Stimulated activated CD8-positive, alpha-beta memory T cell treated with anti-CD3 and anti-CD28 coated beads, Interleukin-15, amount 100 ng/mL, for 4 hours (primary cell): Measurements from ENCODE around the gene SGIP1.

Experiments used
- DNase-seq, 2 donors: peaks; one replicate each; pipeline ENCODE4 v3.0.0-alpha.2; 2020; ENCODE audit warnings: low read depth in 2 of 2

Gene SGIP1

GRCh38 chr1:66533804-66534740 is at the start of gene SGIP1:
SGIP1 (plus strand) TSS chr1:66534153; CDS start chr1:66534359, 206 bp downstream.
- no peak for DNase-seq

- no peak for DNase-seq
These were observed 44.8 kb upstream of the SGIP1 start for GRCh38 chr1:66489151-66489550.

GRCh38 chr1:66489972-66490601 is 43.9 kb upstream of the SGIP1 start:
- DNase-seq: no peak

GRCh38 chr1:66490816-66491215 is 43.1 kb upstream of the SGIP1 start:
- no peak for DNase-seq

- no peak for DNase-seq
These were observed 41.5 kb upstream of the SGIP1 start for GRCh38 chr1:66492424-66492823.

GRCh38 chr1:66493731-66494130 is 40.2 kb upstream of the SGIP1 start:
- no peak for DNase-seq

GRCh38 chr1:66494482-66494881 is 39.5 kb upstream of the SGIP1 start:
- DNase-seq: no peak

GRCh38 chr1:66495495-66495894 is 38.5 kb upstream of the SGIP1 start:
- no peak for DNase-seq

- DNase-seq: no peak
These were observed 36.0 kb upstream of the SGIP1 start for GRCh38 chr1:66497910-66498309.

- DNase-seq: no peak
These were observed 33.7 kb upstream of the SGIP1 start for GRCh38 chr1:66500301-66500700.

- DNase-seq: no peak
These were observed 31.9 kb upstream of the SGIP1 start for GRCh38 chr1:66502086-66502485.

GRCh38 chr1:66503841-66504470 is 30.0 kb upstream of the SGIP1 start:
- no peak for DNase-seq

- no peak for DNase-seq
These were observed 28.1 kb upstream of the SGIP1 start for GRCh38 chr1:66505671-66506392.

- no peak for DNase-seq
These were observed 27.6 kb upstream of the SGIP1 start for GRCh38 chr1:66506393-66506687.

- DNase-seq: no peak
These were observed 27.0 kb upstream of the SGIP1 start for GRCh38 chr1:66506991-66507390.

- DNase-seq: no peak
These were observed 23.5 kb upstream of the SGIP1 start for GRCh38 chr1:66510407-66510806.

- DNase-seq: no peak
These were observed 22.8 kb upstream of the SGIP1 start for GRCh38 chr1:66511118-66511517.

GRCh38 chr1:66517959-66518358 is 16.0 kb upstream of the SGIP1 start:
- DNase-seq: no peak

GRCh38 chr1:66518654-66519053 is 15.3 kb upstream of the SGIP1 start:
- no peak for DNase-seq

GRCh38 chr1:66519992-66520391 is 14.0 kb upstream of the SGIP1 start:
- no peak for DNase-seq

GRCh38 chr1:66520655-66521054 is 13.3 kb upstream of the SGIP1 start:
- DNase-seq: no peak

- no peak for DNase-seq
These were observed 12.1 kb upstream of the SGIP1 start for GRCh38 chr1:66521721-66522365.
